Measurements from ENCODE around the gene CADM1.

- TF ChIP-seq CTCF (IDR thresholded peaks at IDR 0.05 in 2 of 3, conservative IDR thresholded peaks at IDR 0.05 in 1 of 3; ENCODE audit: insufficient read depth in 2 of 3, low read depth in 1 of 3, low read length in 3 of 3): no peak
- TF ChIP-seq ZNF699 (CRISPR knock-in tag; IDR thresholded peaks at IDR 0.05; ENCODE audit: insufficient replicate concordance): no peak
- no peak for TF ChIP-seq MTF1 (CRISPR knock-in tag; IDR thresholded peaks at IDR 0.05; ENCODE audit: borderline replicate concordance)
- no peak for TF ChIP-seq SREBF1 (IDR thresholded peaks at IDR 0.05; ENCODE audit: borderline replicate concordance, low read depth, low read length)
- TF ChIP-seq POLR2A (conservative IDR thresholded peaks at IDR 0.05): no peak
- no peak for TF ChIP-seq ZNF311 (CRISPR knock-in tag; IDR thresholded peaks at IDR 0.05)
- no peak for TF ChIP-seq TAF1 (IDR thresholded peaks at IDR 0.05; ENCODE audit: control insufficient read depth, extremely low read depth, insufficient read depth, low read length, severe bottlenecking)
- no peak for TF ChIP-seq FOXJ3 (CRISPR knock-in tag; IDR thresholded peaks at IDR 0.05)
These were observed 159.4 kb downstream of the CADM1 start for GRCh38 chr11:115344846-115345245.

Data from K562 (cell line).